Measurements from ENCODE around the gene CNTNAP2.
"Not testable (repeated sequence)": the region's sequence is repeated elsewhere in the genome, so short reads cannot be mapped to it uniquely, and the experiment has no call there.

GRCh38 chr7:148426393-148426792, 2309.8 kb downstream of the CNTNAP2 start:
- TF ChIP-seq CTCF, POLR2A (IDR thresholded peaks at IDR 0.05): not testable (repeated sequence)
